ENCODE results near the gene ZBTB21.

The ZBTB21 gene

GRCh38 chr21:41955516-41955915, 54.6 kb downstream of the ZBTB21 start:
- Histone ChIP-seq H3K4me3 (ENCODE audit: low read length) (no peak overlapping the region), H3K27ac (ENCODE audit: low read length) (no peak overlapping the region), H3K9ac (ENCODE audit: low read length) (no peak overlapping the region), H3K79me2 (ENCODE audit: low read length) (no peaks in the 10 kb centered on the region), H2AFZ (ENCODE audit: low read depth, low read length) (no peak overlapping the region), H3K27me3 (ENCODE audit: low read depth, low read length) (no peaks in the 10 kb centered on the region), H3K36me3 (replicated peaks; ENCODE audit: low read depth, low read length) (no peaks in the 10 kb centered on the region), H3K9me3 (ENCODE audit: insufficient read depth, low read length) (no peaks in the 10 kb centered on the region), H4K20me1 (ENCODE audit: insufficient read depth, low read length) (no peaks in the 10 kb centered on the region), H3K4me1 (ENCODE audit: low read length) (peaks cover 2% of the 10 kb centered on the region; the same call in 1 of the 2 replicates), H3K4me2 (ENCODE audit: low read length) (peak overlapping the region; percentile 14; the same call in 1 of the 2 replicates)
- TF ChIP-seq CTCF (IDR thresholded peaks at IDR 0.05; ENCODE audit: low read depth, low read length) (no peak), EZH2phosphoT487 (IDR thresholded peaks at IDR 0.05; ENCODE audit: low read depth) (no peak)

GRCh38 chr21:41954654-41955499, 55.3 kb downstream of the ZBTB21 start:
- H3K27ac ChIP-seq (ENCODE audit: low read length): no peak overlapping the region
- H3K4me2 ChIP-seq (ENCODE audit: low read length): no peak overlapping the region
- H3K36me3 ChIP-seq (replicated peaks; ENCODE audit: low read depth, low read length): no peaks in the 10 kb centered on the region
- no peak overlapping the region for H3K9ac ChIP-seq (ENCODE audit: low read length)
- no peaks in the 10 kb centered on the region for H3K9me3 ChIP-seq (ENCODE audit: insufficient read depth, low read length)
- no peaks in the 10 kb centered on the region for H3K79me2 ChIP-seq (ENCODE audit: low read length)
- no peak overlapping the region for H2AFZ ChIP-seq (ENCODE audit: low read depth, low read length)
- no peaks in the 10 kb centered on the region for H3K27me3 ChIP-seq (ENCODE audit: low read depth, low read length)
- TF ChIP-seq EZH2phosphoT487 (IDR thresholded peaks at IDR 0.05; ENCODE audit: low read depth) (no peak), CTCF (IDR thresholded peaks at IDR 0.05; ENCODE audit: low read depth, low read length) (no peak)
- H3K4me3 ChIP-seq (ENCODE audit: low read length): no peak overlapping the region
- peaks cover 2% of the 10 kb centered on the region; the same call in 1 of the 2 replicates for H3K4me1 ChIP-seq (ENCODE audit: low read length)
- H4K20me1 ChIP-seq (ENCODE audit: insufficient read depth, low read length): no peaks in the 10 kb centered on the region

- Histone ChIP-seq H3K4me2 (ENCODE audit: low read length) (no peak within 1 kb of the TSS), H3K4me1 (ENCODE audit: low read length) (peaks cover 2% of the 10 kb centered on the region; the same call in 1 of the 2 replicates), H3K27me3 (ENCODE audit: low read depth, low read length) (no peaks in the 10 kb centered on the region), H3K4me3 (ENCODE audit: low read length) (no peak within 1 kb of the TSS), H3K9me3 (ENCODE audit: insufficient read depth, low read length) (no peaks in the 10 kb centered on the region), H3K27ac (ENCODE audit: low read length) (no peak within 1 kb of the TSS), H3K36me3 (replicated peaks; ENCODE audit: low read depth, low read length) (no peaks in the 10 kb centered on the region), H3K79me2 (ENCODE audit: low read length) (no peaks in the 10 kb centered on the region), H4K20me1 (ENCODE audit: insufficient read depth, low read length) (no peaks in the 10 kb centered on the region), H3K9ac (ENCODE audit: low read length) (no peak within 1 kb of the TSS), H2AFZ (ENCODE audit: low read depth, low read length) (no peak within 1 kb of the TSS)
- TF ChIP-seq EZH2phosphoT487 (IDR thresholded peaks at IDR 0.05; ENCODE audit: low read depth) (no peak), CTCF (IDR thresholded peaks at IDR 0.05; ENCODE audit: low read depth, low read length) (no peak)
Observed at GRCh38 chr21:41953831-41954653, 56.1 kb downstream of the ZBTB21 start, which contains the start of gene C2CD2. Gene C2CD2, minus strand, starts transcription at chr21:41954018. Its CDS starts 370 bp downstream, at chr21:41953648.

Data from OCI-LY3 (cell line).